MG63 (cell line): ENCODE measurements around the gene TEP1. TPM values are rescaled to one million over a fixed set of nuclear protein-coding genes. Genes with fewer than 3 reads are reported as not detected.

Experiments used
- DNase-seq: peaks from one replicate; pipeline ENCODE4 v3.0.0-alpha.2; 2020
- H3K27me3 ChIP-seq: fragments of 250-450 bp; sonication (Bioruptor Pico); 2 replicates; pipeline ENCODE4 v1.5.1; 2020; ENCODE audit warnings: mild to moderate bottlenecking, moderate library complexity
- H3K36me3 ChIP-seq: fragments of 250-450 bp; sonication (Bioruptor Pico); 2 replicates; pipeline ENCODE4 v1.5.1; 2020; ENCODE audit warnings: mild to moderate bottlenecking, moderate library complexity
- H3K4me3 ChIP-seq: fragments of 250-450 bp; sonication (Bioruptor Pico); 2 replicates; pipeline ENCODE4 v1.5.1; 2020; ENCODE audit warnings: mild to moderate bottlenecking, moderate library complexity
- H3K9me3 ChIP-seq: fragments of 250-450 bp; sonication (Bioruptor Pico); 2 replicates; pipeline ENCODE4 v1.5.1; 2020; ENCODE audit warnings: mild to moderate bottlenecking, moderate library complexity
- total RNA-seq: library from RNA; depleted of rRNA; stranded (reverse); fragments of >200 nt; shearing (Covaris generic); gene quantifications from 2 replicates; pipeline ENCODE4 v1.2.3, GENCODE V29; 2014; ENCODE audit warnings: low replicate concordance

The TEP1 gene
- total RNA-seq, 1 experiment from 2014 or later, result 8.8 TPM

GRCh38 chr14:20436363-20436755, 23.1 kb upstream of the TEP1 start:
- Histone ChIP-seq H3K27me3 (no peaks in the 10 kb centered on the region), H3K9me3 (no peaks in the 10 kb centered on the region), H3K36me3 (no peaks in the 10 kb centered on the region), H3K4me3 (no peak overlapping the region)
- peak; percentile 54 for DNase-seq

DNA sequence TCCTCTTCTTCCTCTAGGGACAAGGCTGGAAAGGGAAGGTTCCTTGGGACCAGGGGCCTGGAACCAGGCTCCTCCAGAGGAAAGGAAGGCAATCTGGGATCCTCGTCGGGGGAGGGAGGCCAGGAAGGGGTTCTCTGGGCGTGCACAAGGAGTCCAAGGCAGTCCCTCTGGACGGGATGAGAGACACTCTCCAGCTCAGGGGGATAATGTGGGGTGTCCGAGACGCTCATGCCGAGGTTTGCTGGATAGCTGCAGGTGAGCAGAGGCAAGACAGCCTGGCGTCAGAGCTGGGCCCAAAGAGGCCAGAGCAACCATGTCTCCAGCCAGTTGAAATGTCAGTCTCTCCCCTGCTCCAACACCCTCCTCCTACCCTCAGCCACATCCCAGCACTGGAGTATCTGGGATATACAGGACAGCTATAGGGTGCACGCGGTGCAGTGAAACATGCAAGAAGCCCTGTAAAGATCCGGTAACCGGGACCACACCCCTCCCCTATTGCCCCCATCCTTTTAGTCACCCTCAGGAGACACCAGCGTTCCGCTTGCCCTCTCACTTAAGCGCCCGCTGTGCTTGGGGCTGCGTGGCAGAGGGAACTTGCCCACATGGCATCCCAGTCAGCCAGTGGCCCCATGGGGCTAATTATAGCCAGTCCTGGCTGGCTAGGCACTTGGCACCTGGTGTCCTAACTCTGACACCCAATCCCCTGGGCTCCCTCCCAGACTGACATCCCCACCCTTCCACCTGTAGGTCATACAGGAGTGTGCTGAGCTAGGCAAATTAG, 22.5 kb upstream of the TEP1 start, which contains the start of gene KLHL33:
Gene KLHL33 (minus strand): TSS at position 585 of the 781 bp plus-strand sequence. CDS start 355 bp downstream, at position 230.
- no peak for DNase-seq
- H3K4me3 ChIP-seq, result no peak within 1 kb of the TSS
- H3K9me3 ChIP-seq, result no peaks in the 10 kb centered on the region
- H3K36me3 ChIP-seq, result no peaks in the 10 kb centered on the region
- H3K27me3 ChIP-seq, result no peaks in the 10 kb centered on the region

DNA sequence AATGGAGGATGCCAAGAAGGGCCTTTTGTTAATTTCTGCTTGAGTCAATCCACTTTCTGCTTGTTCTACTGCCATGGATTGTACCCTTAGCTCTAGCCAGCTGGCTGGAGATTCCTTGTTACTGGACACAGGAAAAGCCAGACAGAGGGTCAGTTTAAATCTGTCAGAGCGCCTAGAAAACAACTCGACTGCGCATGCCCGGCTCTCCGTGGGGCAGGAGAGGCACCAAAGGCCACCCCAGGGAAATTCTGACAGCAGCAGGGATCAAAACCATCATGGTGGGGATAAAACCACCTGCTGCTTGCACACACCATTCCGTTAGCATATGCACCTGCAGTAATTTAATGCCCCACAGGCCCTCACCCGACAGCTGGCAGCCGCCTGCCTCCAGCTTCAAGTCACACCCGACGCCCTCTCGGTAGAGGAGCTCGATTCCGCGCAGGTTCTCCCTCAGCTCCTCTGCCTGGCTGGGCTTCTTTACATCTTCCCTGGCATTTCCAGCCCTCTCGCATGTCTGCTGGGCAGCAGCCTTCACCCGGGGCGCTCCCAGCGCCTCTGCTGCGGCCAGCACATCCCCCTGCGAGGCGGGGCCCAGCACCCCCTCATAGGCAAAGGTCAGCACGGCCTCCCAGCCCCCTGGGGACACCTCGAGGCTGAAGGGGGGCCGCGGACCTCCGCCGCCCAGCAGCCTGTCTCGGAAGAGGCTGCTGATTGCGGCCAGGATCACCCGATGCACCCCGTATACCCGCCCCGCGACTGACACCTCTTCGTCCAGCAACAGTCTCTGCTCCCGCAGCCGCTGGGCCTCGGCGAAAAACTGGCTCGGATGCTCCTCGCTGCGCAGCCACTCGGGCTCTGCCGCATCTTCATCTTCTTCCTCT, 21.6 kb upstream of the TEP1 start:
- no peak overlapping the region for H3K4me3 ChIP-seq
- H3K27me3 ChIP-seq, result no peaks in the 10 kb centered on the region
- no peaks in the 10 kb centered on the region for H3K36me3 ChIP-seq
- no peak for DNase-seq
- H3K9me3 ChIP-seq, result no peaks in the 10 kb centered on the region

- Histone ChIP-seq H3K4me3 (no peak overlapping the region), H3K36me3 (no peaks in the 10 kb centered on the region), H3K27me3 (no peaks in the 10 kb centered on the region), H3K9me3 (no peaks in the 10 kb centered on the region)
- no peak for DNase-seq
Measured at GRCh38 chr14:20429801-20430669, 16.7 kb upstream of the TEP1 start.

DNA sequence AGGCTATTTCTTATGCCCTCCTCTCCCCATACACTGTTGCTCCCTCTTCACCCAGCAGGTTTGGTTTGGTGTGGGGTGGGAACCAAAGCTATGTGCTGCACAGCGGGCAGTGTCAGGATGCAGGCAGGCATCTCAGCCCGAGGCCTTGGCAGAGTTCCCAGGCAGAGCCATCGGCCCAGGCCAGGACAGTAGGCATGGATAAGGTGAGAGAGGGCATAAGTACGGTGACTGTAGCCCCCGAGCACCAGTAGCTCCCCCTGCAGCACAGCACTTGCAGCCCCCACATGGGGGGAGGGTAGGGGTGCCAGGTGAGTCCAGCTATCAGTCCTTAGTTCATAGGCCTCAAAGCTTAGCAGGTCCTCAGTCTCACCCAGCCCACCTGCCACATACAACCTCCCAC, 15.5 kb upstream of the TEP1 start:
- H3K4me3 ChIP-seq, result no peak overlapping the region
- DNase-seq, result no peak

GRCh38 chr14:20428010-20428365, 14.7 kb upstream of the TEP1 start:
- Histone ChIP-seq H3K27me3 (no peaks in the 10 kb centered on the region), H3K9me3 (no peaks in the 10 kb centered on the region), H3K4me3 (no peak overlapping the region), H3K36me3 (no peaks in the 10 kb centered on the region)
- DNase-seq, result no peak

More for the DNA sequence above, 15.5 kb upstream of the TEP1 start:
- no peaks in the 10 kb centered on the region for H3K9me3 ChIP-seq
- H3K36me3 ChIP-seq, result no peaks in the 10 kb centered on the region
- no peaks in the 10 kb centered on the region for H3K27me3 ChIP-seq

DNA sequence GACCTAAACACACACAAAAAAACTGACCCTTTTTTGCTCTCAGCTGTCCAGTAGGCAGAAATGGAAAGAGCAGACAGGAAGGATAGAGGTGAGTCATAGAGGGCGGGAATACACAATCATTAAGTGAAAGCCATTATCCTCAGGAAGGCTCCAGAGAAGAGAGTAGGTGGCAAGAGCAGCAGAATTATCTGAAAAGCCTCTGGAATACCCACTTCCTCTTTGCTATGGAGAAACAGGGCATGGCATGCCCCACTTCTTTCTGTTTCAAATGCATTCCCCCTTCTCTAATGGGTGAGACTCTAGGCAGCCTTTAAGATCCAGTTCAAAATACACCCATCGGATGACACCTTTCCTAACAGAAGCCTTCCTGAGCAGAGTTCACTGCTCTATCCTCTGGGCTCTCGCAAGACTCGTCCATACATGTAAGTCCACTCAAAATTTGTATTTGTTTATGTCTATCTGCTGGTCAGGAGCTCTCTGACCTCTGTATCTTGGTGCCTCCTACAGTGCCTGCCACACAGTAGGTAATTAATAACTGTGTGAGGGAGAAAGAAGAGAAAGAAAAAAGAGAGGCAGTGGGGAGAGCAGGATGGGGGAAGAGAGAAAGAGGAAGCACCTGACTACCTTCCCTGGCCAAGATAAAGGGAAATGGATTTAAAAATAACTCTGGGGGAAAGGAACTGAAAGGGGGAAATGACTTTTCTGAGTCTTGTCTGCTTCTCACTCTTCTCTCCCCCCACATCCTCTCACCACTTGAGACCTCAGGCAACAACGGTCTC, 14.1 kb upstream of the TEP1 start:
- H3K36me3 ChIP-seq, result no peaks in the 10 kb centered on the region
- no peaks in the 10 kb centered on the region for H3K9me3 ChIP-seq
- H3K27me3 ChIP-seq, result no peaks in the 10 kb centered on the region
- no peak overlapping the region for H3K4me3 ChIP-seq
- DNase-seq, result no peak

DNA sequence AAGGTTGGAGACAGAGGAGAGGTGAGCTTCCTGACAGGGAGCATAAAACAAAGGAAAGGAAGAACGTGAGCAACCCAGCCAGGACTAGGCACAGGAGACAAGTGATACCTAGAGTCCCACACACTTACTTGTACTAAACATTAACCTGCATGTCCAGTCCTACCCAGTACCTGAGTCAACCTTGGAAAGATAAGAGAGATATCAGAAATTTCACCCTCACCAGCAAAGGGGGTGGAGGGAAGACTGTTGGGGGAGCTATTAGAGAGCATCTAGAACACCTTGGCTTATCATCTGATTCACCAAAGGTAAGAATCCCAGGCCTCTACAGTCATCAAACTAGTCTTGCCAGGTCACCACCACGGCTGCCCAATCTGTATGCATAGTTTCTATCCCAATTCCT, 11.6 kb upstream of the TEP1 start:
- Histone ChIP-seq H3K36me3 (no peaks in the 10 kb centered on the region), H3K9me3 (no peaks in the 10 kb centered on the region), H3K27me3 (no peaks in the 10 kb centered on the region), H3K4me3 (no peak overlapping the region)
- DNase-seq, result no peak

DNA sequence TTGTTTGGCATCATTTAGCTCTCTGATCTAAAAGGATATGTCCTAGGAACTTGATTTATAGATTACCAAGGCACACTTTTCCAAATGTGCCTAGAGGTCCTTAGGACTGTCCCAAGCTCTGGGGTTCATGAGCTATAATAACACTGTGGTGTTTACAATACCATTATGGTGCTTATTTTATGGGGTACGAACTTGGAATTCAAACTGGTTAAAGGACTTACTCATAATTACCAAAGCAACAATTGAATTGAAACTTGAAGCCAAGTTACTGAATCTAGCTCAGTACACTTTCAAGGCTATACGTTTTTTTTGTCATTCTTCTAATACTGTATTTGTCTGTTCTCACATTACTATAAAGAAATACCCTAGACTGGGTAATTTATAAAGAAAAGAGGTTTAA, 9.6 kb upstream of the TEP1 start:
- no peaks in the 10 kb centered on the region for H3K27me3 ChIP-seq
- no peak overlapping the region for H3K4me3 ChIP-seq
- DNase-seq, result no peak
- no peaks in the 10 kb centered on the region for H3K9me3 ChIP-seq
- no peaks in the 10 kb centered on the region for H3K36me3 ChIP-seq

DNA sequence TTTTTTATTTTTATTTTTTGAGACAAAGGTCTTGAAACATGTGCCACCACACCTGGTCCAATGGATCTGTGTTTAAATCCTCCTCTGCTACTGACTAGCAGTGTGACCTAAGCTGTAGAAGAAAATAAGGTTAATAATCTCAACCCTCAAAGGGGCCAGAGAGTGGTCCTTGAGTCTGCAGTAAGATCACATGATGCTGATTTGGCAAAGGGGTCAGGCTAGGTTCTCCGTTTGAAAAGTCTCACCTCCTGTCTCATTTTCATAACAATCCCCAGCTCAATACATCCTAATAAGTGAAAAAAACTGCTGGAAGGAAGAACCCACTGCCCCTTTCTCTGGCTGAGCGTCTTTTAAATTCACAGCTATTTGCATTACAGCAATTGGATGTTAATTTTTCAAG, 8.0 kb upstream of the TEP1 start:
- H3K9me3 ChIP-seq, result no peaks in the 10 kb centered on the region
- DNase-seq, result no peak
- H3K36me3 ChIP-seq, result no peaks in the 10 kb centered on the region
- no peak overlapping the region for H3K4me3 ChIP-seq
- no peaks in the 10 kb centered on the region for H3K27me3 ChIP-seq

GRCh38 chr14:20419419-20419818, 6.1 kb upstream of the TEP1 start:
- DNase-seq, result no peak
- H3K27me3 ChIP-seq, result no peaks in the 10 kb centered on the region
- no peaks in the 10 kb centered on the region for H3K36me3 ChIP-seq
- no peaks in the 10 kb centered on the region for H3K9me3 ChIP-seq
- no peak overlapping the region for H3K4me3 ChIP-seq

- DNase-seq, result no peak
- no peaks in the 10 kb centered on the region for H3K27me3 ChIP-seq
- H3K36me3 ChIP-seq, result no peaks in the 10 kb centered on the region
- H3K4me3 ChIP-seq, result no peak overlapping the region
- no peaks in the 10 kb centered on the region for H3K9me3 ChIP-seq
Measured at GRCh38 chr14:20418501-20418909, 5.2 kb upstream of the TEP1 start.

DNA sequence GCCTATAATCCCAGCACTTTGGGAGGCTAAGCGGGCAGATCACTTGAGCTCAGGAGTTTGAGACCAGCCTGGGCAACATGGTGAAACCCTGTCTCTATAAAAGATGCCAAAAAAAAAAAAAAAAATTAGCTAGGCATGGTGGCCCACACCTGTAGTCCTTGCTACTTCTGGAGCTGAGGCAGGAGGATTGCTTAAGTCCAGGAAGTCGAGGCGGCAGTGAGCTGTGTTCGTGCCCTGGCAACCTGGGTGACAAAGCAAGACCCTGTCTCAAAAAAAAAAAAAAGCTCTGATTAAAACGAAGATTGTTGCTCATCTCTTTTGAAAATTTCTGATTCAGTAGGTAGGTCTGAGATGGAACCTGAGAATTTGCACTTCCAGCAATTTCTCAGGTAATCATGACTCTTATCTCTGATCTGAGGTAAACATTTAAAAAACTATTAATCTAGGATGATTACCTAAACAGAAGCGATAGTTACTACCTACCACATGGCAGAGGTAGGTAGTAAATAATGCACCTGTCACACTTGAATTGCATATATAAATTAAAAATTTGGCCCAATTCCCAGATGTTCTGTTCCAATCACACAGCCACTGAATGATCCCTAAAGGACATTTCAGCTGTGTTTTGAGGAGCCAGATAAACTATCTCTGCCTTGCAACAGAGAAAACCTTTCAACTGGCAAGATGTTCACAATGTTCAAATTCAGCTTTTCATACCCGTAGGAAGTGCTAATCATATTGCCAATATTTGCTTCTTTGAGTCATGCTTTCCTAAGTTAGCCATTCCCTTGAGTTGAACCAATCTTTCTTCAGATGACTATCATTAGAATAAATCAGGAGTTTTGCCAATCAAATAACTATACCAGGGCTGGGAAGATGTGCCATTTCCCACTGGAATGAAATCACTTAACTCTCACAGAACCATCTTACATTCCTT, 4.2 kb upstream of the TEP1 start:
- H3K4me3 ChIP-seq, result no peak overlapping the region
- no peaks in the 10 kb centered on the region for H3K9me3 ChIP-seq
- DNase-seq, result no peak
- no peaks in the 10 kb centered on the region for H3K27me3 ChIP-seq
- no peaks in the 10 kb centered on the region for H3K36me3 ChIP-seq

DNA sequence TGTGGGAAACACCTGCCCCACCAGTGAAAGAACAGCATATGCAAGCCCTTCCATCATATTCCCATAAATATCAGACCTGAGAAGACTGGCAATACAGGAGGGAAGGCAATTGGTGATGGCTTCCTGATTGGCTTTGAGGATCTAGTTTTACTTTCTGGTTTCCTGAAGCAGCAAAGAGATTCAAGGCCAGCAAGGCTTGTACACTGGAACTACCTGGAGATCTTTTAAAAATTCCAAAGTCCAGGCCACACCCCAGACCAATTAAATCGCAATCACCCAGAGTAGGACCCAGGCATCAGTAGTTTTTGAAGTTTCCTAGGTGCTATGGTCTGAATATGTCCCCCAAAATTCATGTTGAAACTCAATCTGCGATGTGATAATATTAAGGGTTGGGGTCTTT, 2.9 kb upstream of the TEP1 start:
- no peaks in the 10 kb centered on the region for H3K27me3 ChIP-seq
- no peaks in the 10 kb centered on the region for H3K36me3 ChIP-seq
- DNase-seq, result no peak
- no peaks in the 10 kb centered on the region for H3K9me3 ChIP-seq
- no peak overlapping the region for H3K4me3 ChIP-seq

- no peak for DNase-seq
- H3K4me3 ChIP-seq, result no peak overlapping the region
- no peaks in the 10 kb centered on the region for H3K36me3 ChIP-seq
- H3K27me3 ChIP-seq, result no peaks in the 10 kb centered on the region
- no peaks in the 10 kb centered on the region for H3K9me3 ChIP-seq
Measured at GRCh38 chr14:20415782-20416206, 2.5 kb upstream of the TEP1 start.
